Activated naive CD4-positive, alpha-beta T cell treated with anti-CD3 and anti-CD28 coated beads, Interleukin-2, amount 50 U/mL, for 24 hours (primary cell): ENCODE measurements around the gene ETNK1.

Experiments used
- H3K27ac Mint-ChIP-seq: one replicate; pipeline ENCODE4 v1.8.0; 2021; ENCODE audit warnings: mild to moderate bottlenecking, mixed read lengths
- H3K27me3 Mint-ChIP-seq: one replicate; pipeline ENCODE4 v1.8.0; 2021; ENCODE audit warnings: mixed read lengths
- H3K36me3 Mint-ChIP-seq: one replicate; pipeline ENCODE4 v1.8.0; 2021; ENCODE audit warnings: mixed read lengths
- H3K4me1 Mint-ChIP-seq: one replicate; pipeline ENCODE4 v1.8.0; 2021; ENCODE audit warnings: mixed read lengths
- H3K4me3 Mint-ChIP-seq: one replicate; pipeline ENCODE4 v1.8.0; 2021; ENCODE audit warnings: mild to moderate bottlenecking, mixed read lengths
- H3K9me3 Mint-ChIP-seq: one replicate; pipeline ENCODE4 v1.8.0; 2021; ENCODE audit warnings: mixed read lengths

Gene ETNK1

GRCh38 chr12:22658214-22658613 is 33.2 kb downstream of the ETNK1 start:
- no peaks in the 10 kb centered on the region for H3K9me3 Mint-ChIP-seq
- no peaks in the 10 kb centered on the region for H3K27me3 Mint-ChIP-seq
- H3K4me3 Mint-ChIP-seq, result peak overlapping the region; percentile 27
- H3K4me1 Mint-ChIP-seq, result peaks cover 41% of the 10 kb centered on the region
- H3K27ac Mint-ChIP-seq, result peak overlapping the region; percentile 95
- peaks cover 17% of the 10 kb centered on the region for H3K36me3 Mint-ChIP-seq

- H3K9me3 Mint-ChIP-seq, result no peaks in the 10 kb centered on the region
- H3K36me3 Mint-ChIP-seq, result peaks cover 20% of the 10 kb centered on the region
- no peak overlapping the region for H3K27ac Mint-ChIP-seq
- peaks cover 31% of the 10 kb centered on the region for H3K4me1 Mint-ChIP-seq
- no peaks in the 10 kb centered on the region for H3K27me3 Mint-ChIP-seq
- H3K4me3 Mint-ChIP-seq, result no peak overlapping the region
These were observed 37.4 kb downstream of the ETNK1 start for GRCh38 chr12:22662356-22662755.

GRCh38 chr12:22665476-22665875 is 40.5 kb downstream of the ETNK1 start:
- H3K27me3 Mint-ChIP-seq, result no peaks in the 10 kb centered on the region
- no peak overlapping the region for H3K4me3 Mint-ChIP-seq
- no peak overlapping the region for H3K27ac Mint-ChIP-seq
- H3K4me1 Mint-ChIP-seq, result peaks cover 10% of the 10 kb centered on the region
- no peaks in the 10 kb centered on the region for H3K9me3 Mint-ChIP-seq
- peaks cover 22% of the 10 kb centered on the region for H3K36me3 Mint-ChIP-seq

- H3K27me3 Mint-ChIP-seq, result no peaks in the 10 kb centered on the region
- no peaks in the 10 kb centered on the region for H3K9me3 Mint-ChIP-seq
- peaks cover 19% of the 10 kb centered on the region for H3K36me3 Mint-ChIP-seq
- H3K27ac Mint-ChIP-seq, result no peak overlapping the region
- peaks cover 10% of the 10 kb centered on the region for H3K4me1 Mint-ChIP-seq
- no peak overlapping the region for H3K4me3 Mint-ChIP-seq
These were observed 42.2 kb downstream of the ETNK1 start for GRCh38 chr12:22667122-22667521.

GRCh38 chr12:22668441-22668840 is 43.5 kb downstream of the ETNK1 start:
- Mint-ChIP-seq H3K4me1 (peaks cover 7% of the 10 kb centered on the region), H3K36me3 (peaks cover 17% of the 10 kb centered on the region), H3K9me3 (no peaks in the 10 kb centered on the region), H3K4me3 (no peak overlapping the region), H3K27ac (no peak overlapping the region), H3K27me3 (no peaks in the 10 kb centered on the region)

- no peaks in the 10 kb centered on the region for H3K27me3 Mint-ChIP-seq
- peaks cover 4% of the 10 kb centered on the region for H3K4me1 Mint-ChIP-seq
- no peaks in the 10 kb centered on the region for H3K9me3 Mint-ChIP-seq
- no peak overlapping the region for H3K27ac Mint-ChIP-seq
- H3K36me3 Mint-ChIP-seq, result peaks cover 19% of the 10 kb centered on the region
- no peak overlapping the region for H3K4me3 Mint-ChIP-seq
These were observed 45.8 kb downstream of the ETNK1 start for GRCh38 chr12:22670762-22671161.

GRCh38 chr12:22672951-22673350 is 48.0 kb downstream of the ETNK1 start:
- Mint-ChIP-seq H3K4me3 (no peak overlapping the region), H3K36me3 (peaks cover 29% of the 10 kb centered on the region), H3K27ac (no peak overlapping the region), H3K4me1 (peaks cover 12% of the 10 kb centered on the region), H3K9me3 (no peaks in the 10 kb centered on the region), H3K27me3 (no peaks in the 10 kb centered on the region)

- Mint-ChIP-seq H3K36me3 (peaks cover 44% of the 10 kb centered on the region), H3K27me3 (no peaks in the 10 kb centered on the region), H3K4me3 (no peak overlapping the region), H3K9me3 (no peaks in the 10 kb centered on the region), H3K4me1 (peaks cover 26% of the 10 kb centered on the region), H3K27ac (peak overlapping the region; percentile 76)
These were observed 53.0 kb downstream of the ETNK1 start for GRCh38 chr12:22677781-22678574.

- no peak overlapping the region for H3K4me3 Mint-ChIP-seq
- H3K27ac Mint-ChIP-seq, result no peak overlapping the region
- H3K4me1 Mint-ChIP-seq, result peaks cover 39% of the 10 kb centered on the region
- no peaks in the 10 kb centered on the region for H3K27me3 Mint-ChIP-seq
- H3K9me3 Mint-ChIP-seq, result no peaks in the 10 kb centered on the region
- peaks cover 32% of the 10 kb centered on the region for H3K36me3 Mint-ChIP-seq
These were observed 57.7 kb downstream of the ETNK1 start for GRCh38 chr12:22682663-22683062.

GRCh38 chr12:22683131-22683530 is 58.2 kb downstream of the ETNK1 start:
- Mint-ChIP-seq H3K27me3 (no peaks in the 10 kb centered on the region), H3K27ac (no peak overlapping the region), H3K36me3 (peaks cover 29% of the 10 kb centered on the region), H3K9me3 (no peaks in the 10 kb centered on the region), H3K4me3 (no peak overlapping the region), H3K4me1 (peaks cover 35% of the 10 kb centered on the region)

- H3K27ac Mint-ChIP-seq, result no peak overlapping the region
- no peak overlapping the region for H3K4me3 Mint-ChIP-seq
- H3K36me3 Mint-ChIP-seq, result peaks cover 18% of the 10 kb centered on the region
- H3K9me3 Mint-ChIP-seq, result no peaks in the 10 kb centered on the region
- H3K27me3 Mint-ChIP-seq, result no peaks in the 10 kb centered on the region
- peaks cover 31% of the 10 kb centered on the region for H3K4me1 Mint-ChIP-seq
These were observed 59.5 kb downstream of the ETNK1 start for GRCh38 chr12:22684140-22685118.

- H3K36me3 Mint-ChIP-seq, result peaks cover 9% of the 10 kb centered on the region
These were observed 61.2 kb downstream of the ETNK1 start for GRCh38 chr12:22686193-22686592.

GRCh38 chr12:22687361-22688076 is 62.5 kb downstream of the ETNK1 start:
- no peak overlapping the region for H3K27ac Mint-ChIP-seq
- no peaks in the 10 kb centered on the region for H3K27me3 Mint-ChIP-seq
- no peaks in the 10 kb centered on the region for H3K9me3 Mint-ChIP-seq
- H3K4me1 Mint-ChIP-seq, result peaks cover 26% of the 10 kb centered on the region
- no peak overlapping the region for H3K4me3 Mint-ChIP-seq
- H3K36me3 Mint-ChIP-seq, result peaks cover 9% of the 10 kb centered on the region

More at GRCh38 chr12:22686193-22686592, 61.2 kb downstream of the ETNK1 start:
- Mint-ChIP-seq H3K4me3 (no peak overlapping the region), H3K27me3 (no peaks in the 10 kb centered on the region), H3K9me3 (no peaks in the 10 kb centered on the region), H3K4me1 (peaks cover 24% of the 10 kb centered on the region), H3K27ac (no peak overlapping the region)

GRCh38 chr12:22689876-22690275 is 64.9 kb downstream of the ETNK1 start:
- no peaks in the 10 kb centered on the region for H3K9me3 Mint-ChIP-seq
- no peak overlapping the region for H3K27ac Mint-ChIP-seq
- H3K27me3 Mint-ChIP-seq, result no peaks in the 10 kb centered on the region
- peaks cover 3% of the 10 kb centered on the region for H3K36me3 Mint-ChIP-seq
- H3K4me1 Mint-ChIP-seq, result peaks cover 18% of the 10 kb centered on the region
- H3K4me3 Mint-ChIP-seq, result no peak overlapping the region

GRCh38 chr12:22691319-22691718 is 66.3 kb downstream of the ETNK1 start:
- no peak overlapping the region for H3K4me3 Mint-ChIP-seq
- H3K4me1 Mint-ChIP-seq, result peaks cover 13% of the 10 kb centered on the region
- H3K27ac Mint-ChIP-seq, result no peak overlapping the region
- H3K27me3 Mint-ChIP-seq, result no peaks in the 10 kb centered on the region
- H3K36me3 Mint-ChIP-seq, result no peaks in the 10 kb centered on the region
- H3K9me3 Mint-ChIP-seq, result no peaks in the 10 kb centered on the region
